A549 (cell line): ENCODE results near the gene EMP3.

ENCODE experiments used
- CBX8 ChIP-seq: fragments of 200-600 bp; sonication (generic); IDR thresholded peaks from 2 replicates; pipeline ENCODE4 v1.6.1; 2016
- CEBPB ChIP-seq, 2 experiments: fragments of >200 bp in 1 of 2; sonication (Bioruptor Twin) in 1 of 2; formaldehyde crosslinking in 1 of 2; IDR thresholded peaks; 2 replicates each; pipeline ENCODE4 v1.6.1; 2012 to 2016
- CHD4 ChIP-seq: fragments of 200-600 bp; sonication (generic); IDR thresholded peaks from 2 replicates; pipeline ENCODE4 v1.6.1; 2016; ENCODE audit warnings: antibody characterized with exemption, mild to moderate bottlenecking, borderline replicate concordance
- CTCF ChIP-seq: fragments of >200 bp; sonication (Bioruptor Twin); formaldehyde crosslinking; IDR thresholded peaks from 3 replicates; pipeline ENCODE4 v1.5.1; 2016
- JUN ChIP-seq, 2 experiments: fragments of >200 bp; sonication (Bioruptor Twin); formaldehyde crosslinking; IDR thresholded peaks; 2 replicates in 1 of 2; 3 replicates in 1 of 2; pipeline ENCODE4 v1.6.1; 2016 to 2017
- ZSCAN20 ChIP-seq: fragments of 250-450 bp; sonication (Bioruptor Pico); IDR thresholded peaks from 2 replicates; pipeline ENCODE4 v1.8.0; 2022; ENCODE audit warnings: mild to moderate bottlenecking, moderate library complexity

- TF ChIP-seq CEBPB (IDR thresholded peaks at IDR 0.05) (no peak), CTCF (peak; percentile 97), ZSCAN20 (CRISPR knock-in tag) (no peak), CHD4 (no peak), CBX8 (no peak), JUN (IDR thresholded peaks at IDR 0.05) (no peak)
These were observed 5.5 kb upstream of the EMP3 start for GRCh38 chr19:48319647-48320541.
